A549 (cell line): ENCODE results near the gene CLDN7. TPM values are rescaled to one million over a fixed set of nuclear protein-coding genes. Genes with fewer than 3 reads are reported as not detected.

Experiments used
- ATAC-seq, 2 experiments: fragments of 200-7000 bp in 1 of 2; fragments of >200 bp in 1 of 2; cut with Nextera tagmentation in 1 of 2; cut with Tn5 transposase in 1 of 2; 3 replicates each; pipeline versions ENCODE4 v1.8.0 to v1.9.1; 2018 to 2020; ENCODE audit warnings: mild to moderate bottlenecking in 1 of 2, moderate library complexity in 1 of 2
- CTCF ChIA-PET: fragments of 300-600 bp; sonication (Branson Sonifier 250); formaldehyde crosslinking; extraction: SDS; loops from one replicate; lab custom pipeline; 2021; ENCODE audit warnings: antibody characterized with exemption, inconsistent platforms; lab: Yijun Ruan, JAX
- POLR2A ChIA-PET: fragments of 350-600 bp; formaldehyde crosslinking; extraction: SDS; loops from one replicate; lab custom pipeline; 2021; ENCODE audit warnings: antibody characterized with exemption, inconsistent platforms; lab: Yijun Ruan, JAX
- DNase-seq, 2 experiments: peaks; one replicate each; pipeline versions ENCODE4 v3.0.0 to v3.0.0-alpha.2; 2011 to 2016; ENCODE audit warnings: low read depth in 1 of 2, low spot score in 1 of 2
- FAIRE-seq: peaks from 2 replicates; lab custom pipeline; 2011; peaks lifted over from hg19 to GRCh38; lab: Jason Lieb, UNC
- H3K27ac ChIP-seq, 2 experiments: fragments of >200 bp; sonication (Bioruptor Twin); formaldehyde crosslinking; 3 replicates each; pipeline ENCODE4 v1.5.1; 2016 to 2017
- H3K4me1 ChIP-seq: fragments of >200 bp; sonication (Bioruptor Twin); formaldehyde crosslinking; 3 replicates; pipeline ENCODE4 v1.6.1; 2016
- H3K4me2 ChIP-seq: fragments of >200 bp; sonication (Bioruptor Twin); formaldehyde crosslinking; 3 replicates; pipeline ENCODE4 v1.6.1; 2016
- H3K4me3 ChIP-seq: fragments of >200 bp; sonication (Bioruptor Twin); formaldehyde crosslinking; 3 replicates; pipeline ENCODE4 v1.5.1; 2016
- H3K9me3 ChIP-seq: fragments of >200 bp; sonication (Bioruptor Twin); formaldehyde crosslinking; 3 replicates; pipeline ENCODE4 v1.6.1; 2016
- ATOH8 ChIP-seq: fragments of 250-450 bp; sonication (Bioruptor Pico); IDR thresholded peaks from 2 replicates; pipeline ENCODE4 v1.5.0; 2020; ENCODE audit warnings: low read depth, mild to moderate bottlenecking, moderate library complexity
- BHLHE40 ChIP-seq: IDR thresholded peaks from 2 replicates; pipeline ENCODE4 v1.6.1; 2012; ENCODE audit warnings: low read depth, low read length, inconsistent platforms
- CBX8 ChIP-seq: fragments of 200-600 bp; sonication (generic); IDR thresholded peaks from 2 replicates; pipeline ENCODE4 v1.6.1; 2016
- CEBPB ChIP-seq, 2 experiments: fragments of >200 bp in 1 of 2; sonication (Bioruptor Twin) in 1 of 2; formaldehyde crosslinking in 1 of 2; IDR thresholded peaks; 2 replicates each; pipeline ENCODE4 v1.6.1; 2012 to 2016
- CHD2 ChIP-seq: fragments of 150-350 bp; IDR thresholded peaks from 2 replicates; pipeline ENCODE4 v1.6.1; 2014; ENCODE audit warnings: low read length; ENCODE audit not compliant: partially characterized antibody
- EP300 ChIP-seq, 2 experiments: fragments of >200 bp; sonication (Bioruptor Twin); formaldehyde crosslinking; IDR thresholded peaks; 2 replicates in 1 of 2; 3 replicates in 1 of 2; pipeline ENCODE4 v1.6.1; 2016 to 2017
- ESRRA ChIP-seq: fragments of 150-350 bp; IDR thresholded peaks from 2 replicates; pipeline ENCODE4 v1.6.1; 2014; ENCODE audit warnings: mild to moderate bottlenecking, low read length, borderline replicate concordance
- FOSB ChIP-seq: fragments of 250-450 bp; sonication (Bioruptor Pico); IDR thresholded peaks from 2 replicates; pipeline ENCODE4 v1.5.0; 2020; ENCODE audit warnings: mild to moderate bottlenecking, moderate library complexity
- FOSL2 ChIP-seq, 2 experiments: fragments of 450-650 bp in 1 of 2; fragments of >200 bp in 1 of 2; sonication (Bioruptor Twin) in 1 of 2; formaldehyde crosslinking; IDR thresholded peaks; 2 replicates each; pipeline versions ENCODE4 v1.5.0 to v1.6.1; 2016 to 2020; ENCODE audit warnings: mild to moderate bottlenecking in 1 of 2, moderate library complexity in 1 of 2
- GATA3 ChIP-seq: IDR thresholded peaks from 2 replicates; pipeline ENCODE4 v1.6.1; 2012; ENCODE audit warnings: borderline replicate concordance
- HDAC2 ChIP-seq: fragments of 200-600 bp; sonication (generic); IDR thresholded peaks from 2 replicates; pipeline ENCODE4 v1.6.1; 2016
- HOXA7 ChIP-seq: fragments of 250-450 bp; sonication (Bioruptor Pico); IDR thresholded peaks from 2 replicates; pipeline ENCODE4 v1.5.0; 2020; ENCODE audit warnings: mild to moderate bottlenecking, moderate library complexity
- JUN ChIP-seq, 2 experiments: fragments of >200 bp; sonication (Bioruptor Twin); formaldehyde crosslinking; IDR thresholded peaks; 2 replicates in 1 of 2; 3 replicates in 1 of 2; pipeline ENCODE4 v1.6.1; 2016 to 2017
- JUNB ChIP-seq: fragments of >200 bp; sonication (Bioruptor Twin); formaldehyde crosslinking; IDR thresholded peaks from 2 replicates; pipeline ENCODE4 v1.6.1; 2016
- KDM5A ChIP-seq: fragments of 200-600 bp; sonication (generic); IDR thresholded peaks from 2 replicates; pipeline ENCODE4 v1.6.1; 2016; ENCODE audit warnings: antibody characterized with exemption, mild to moderate bottlenecking
- MAFK ChIP-seq: fragments of 450-650 bp; IDR thresholded peaks from 2 replicates; pipeline ENCODE4 v1.6.1; 2014; ENCODE audit not compliant: partially characterized antibody
- MAX ChIP-seq: IDR thresholded peaks from 2 replicates; pipeline ENCODE4 v1.6.1; 2012
- MAZ ChIP-seq: fragments of 150-350 bp; IDR thresholded peaks from 2 replicates; pipeline ENCODE4 v1.6.1; 2014; ENCODE audit warnings: antibody characterized with exemption, low read depth, low read length, borderline replicate concordance
- NFE2L2 ChIP-seq: fragments of 150-350 bp; conservative IDR thresholded peaks from 2 replicates; pipeline ENCODE4 v1.6.1; 2014; ENCODE audit warnings: low read length
- PBX3 ChIP-seq: IDR thresholded peaks from 2 replicates; pipeline ENCODE4 v1.6.1; 2012
- PHF8 ChIP-seq: fragments of 200-600 bp; sonication (generic); IDR thresholded peaks from 2 replicates; pipeline ENCODE4 v1.6.1; 2016; ENCODE audit warnings: low read depth, mild to moderate bottlenecking, antibody characterized with exemption, moderate library complexity, borderline replicate concordance
- POLR2A ChIP-seq: IDR thresholded peaks from 2 replicates; pipeline ENCODE4 v1.6.1; 2012; ENCODE audit warnings: mild to moderate bottlenecking, low read length
- POLR2AphosphoS2 ChIP-seq: conservative IDR thresholded peaks from 2 replicates; pipeline ENCODE4 v1.6.1; 2012; ENCODE audit warnings: low read length, improper control_type of control experiment, inconsistent platforms
- REST ChIP-seq: fragments of 200-600 bp; sonication (generic); IDR thresholded peaks from 2 replicates; pipeline ENCODE4 v1.6.1; 2016; ENCODE audit warnings: antibody characterized with exemption, mild to moderate bottlenecking, moderate library complexity
- SMC3 ChIP-seq: fragments of >200 bp; sonication (Bioruptor Twin); formaldehyde crosslinking; IDR thresholded peaks from 3 replicates; pipeline ENCODE4 v1.6.1; 2018; ENCODE audit warnings: inconsistent platforms
- SREBF2 ChIP-seq: fragments of 450-650 bp; IDR thresholded peaks from 2 replicates; pipeline ENCODE4 v1.6.1; 2014; ENCODE audit warnings: mild to moderate bottlenecking, moderate library complexity
- TP53 ChIP-seq: fragments of 250-450 bp; sonication (Bioruptor Pico); IDR thresholded peaks from 2 replicates; pipeline ENCODE4 v1.5.0; 2021; ENCODE audit warnings: mild to moderate bottlenecking, moderate library complexity
- ZFP36 ChIP-seq: fragments of 450-650 bp; IDR thresholded peaks from 2 replicates; pipeline ENCODE4 v1.6.1; 2014; ENCODE audit warnings: borderline replicate concordance; ENCODE audit not compliant: partially characterized antibody
- WGBS: methylation state at CpG from one replicate; pipeline ENCODE4 v1.1.6; 2017; ENCODE audit errors: missing lambda C conversion rate; 5-methylcytosine and 5-hydroxymethylcytosine counted together
- polyA plus RNA-seq, 4 experiments: library from polyadenylated mRNA; depleted of rRNA in 3 of 4; stranded (reverse); fragments of >200 nt; fragmentation: RNase III in 1 of 4; extraction: RNeasy Plus Mini Kit Qiagen cat#74134 plus additional on column Dnase treatment in 1 of 4; gene quantifications; 2 replicates in 3 of 4; 3 replicates in 1 of 4; pipeline ENCODE4 v1.2.3, GENCODE V29; 2011 to 2017
- TF ChIP-seq, protein P1 (sequence below): IDR thresholded peaks from 2 replicates; pipeline ENCODE4 v1.6.1; 2012; ENCODE audit warnings: low read depth, borderline replicate concordance
- TF ChIP-seq, protein P2 (sequence below): fragments of >200 bp; sonication (Bioruptor Twin); formaldehyde crosslinking; IDR thresholded peaks from 2 replicates; pipeline ENCODE4 v1.6.1; 2016
- TF ChIP-seq, protein P3 (sequence below): fragments of 250-450 bp; sonication (Bioruptor Pico); IDR thresholded peaks from 2 replicates; pipeline ENCODE4 v1.5.0; 2021; ENCODE audit warnings: mild to moderate bottlenecking, moderate library complexity, borderline replicate concordance

CLDN7 gene
- polyA plus RNA-seq, 2 of the 4 experiments (the other 2 are of a cell fraction), result 0.97 to 4.2 TPM

GRCh38 chr17:7242717-7243452 is 19.4 kb downstream of the CLDN7 start:
- peak; percentile 96 for FAIRE-seq
- TF ChIP-seq SREBF2 (no peak), TP53 (no peak; the same call in 1 of the 2 replicates), MAX (peak; percentile 95), NFE2L2 (no peak), ESRRA (0 out of 2 replicates have a peak, but pooled peaks have one; percentile 21), JUNB (no peak), FOSB (peak; percentile 39; the same call in 1 of the 2 replicates), KDM5A (peak; percentile 74), EP300 (IDR thresholded peaks at IDR 0.05) (0 out of 5 replicates have a peak, but pooled peaks of 1 of the 2 experiments have one; percentile 29), SMC3 (peak; percentile 29; the same call in 2 of the 3 replicates), ZFP36 (peak; percentile 24), BHLHE40 (peak; percentile 62), MAFK (peak; percentile 71), ATOH8 (CRISPR knock-in tag) (0 out of 2 replicates have a peak, but pooled peaks have one; percentile 1), CHD2 (peak; percentile 84), CBX8 (no peak), POLR2A (0 out of 2 replicates have a peak, but pooled peaks have one; percentile 20), FOSL2 (IDR thresholded peaks at IDR 0.05) (no peak), FOSL2 (CRISPR knock-in tag; IDR thresholded peaks at IDR 0.05) (peak; percentile 42), CEBPB (IDR thresholded peaks at IDR 0.05) (peak in 1 of 2 experiments; percentile 26; a peak in 1 of 4 replicates), PHF8 (0 out of 2 replicates have a peak, but pooled peaks have one; percentile 19), JUN (IDR thresholded peaks at IDR 0.05) (peak; percentile 92 to 96), MAZ (peak; percentile 92; the same call in 1 of the 2 replicates), REST (peak; percentile 39; the same call in 1 of the 2 replicates), HOXA7 (CRISPR knock-in tag) (peak; percentile 13; the same call in 1 of the 2 replicates), GATA3 (peak; percentile 57; the same call in 1 of the 2 replicates), PBX3 (peak; percentile 99), POLR2AphosphoS2 (peak; percentile 65; the same call in 1 of the 2 replicates), HDAC2 (0 out of 2 replicates have a peak, but pooled peaks have one; percentile 17)
- TF ChIP-seq, protein P1, sequence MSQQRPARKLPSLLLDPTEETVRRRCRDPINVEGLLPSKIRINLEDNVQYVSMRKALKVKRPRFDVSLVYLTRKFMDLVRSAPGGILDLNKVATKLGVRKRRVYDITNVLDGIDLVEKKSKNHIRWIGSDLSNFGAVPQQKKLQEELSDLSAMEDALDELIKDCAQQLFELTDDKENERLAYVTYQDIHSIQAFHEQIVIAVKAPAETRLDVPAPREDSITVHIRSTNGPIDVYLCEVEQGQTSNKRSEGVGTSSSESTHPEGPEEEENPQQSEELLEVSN, result peak; percentile 70
- TF ChIP-seq, protein P2, sequence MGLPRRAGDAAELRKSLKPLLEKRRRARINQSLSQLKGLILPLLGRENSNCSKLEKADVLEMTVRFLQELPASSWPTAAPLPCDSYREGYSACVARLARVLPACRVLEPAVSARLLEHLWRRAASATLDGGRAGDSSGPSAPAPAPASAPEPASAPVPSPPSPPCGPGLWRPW, result no peak
- TF ChIP-seq, protein P3, sequence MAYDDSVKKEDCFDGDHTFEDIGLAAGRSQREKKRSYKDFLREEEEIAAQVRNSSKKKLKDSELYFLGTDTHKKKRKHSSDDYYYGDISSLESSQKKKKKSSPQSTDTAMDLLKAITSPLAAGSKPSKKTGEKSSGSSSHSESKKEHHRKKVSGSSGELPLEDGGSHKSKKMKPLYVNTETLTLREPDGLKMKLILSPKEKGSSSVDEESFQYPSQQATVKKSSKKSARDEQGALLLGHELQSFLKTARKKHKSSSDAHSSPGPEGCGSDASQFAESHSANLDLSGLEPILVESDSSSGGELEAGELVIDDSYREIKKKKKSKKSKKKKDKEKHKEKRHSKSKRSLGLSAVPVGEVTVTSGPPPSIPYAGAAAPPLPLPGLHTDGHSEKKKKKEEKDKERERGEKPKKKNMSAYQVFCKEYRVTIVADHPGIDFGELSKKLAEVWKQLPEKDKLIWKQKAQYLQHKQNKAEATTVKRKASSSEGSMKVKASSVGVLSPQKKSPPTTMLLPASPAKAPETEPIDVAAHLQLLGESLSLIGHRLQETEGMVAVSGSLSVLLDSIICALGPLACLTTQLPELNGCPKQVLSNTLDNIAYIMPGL (CRISPR knock-in tag), result no peak

More at GRCh38 chr17:7242717-7243452, 19.4 kb downstream of the CLDN7 start:
- Histone ChIP-seq H3K4me1 (peaks cover 22% of the 10 kb centered on the region), H3K4me2 (peak overlapping the region; percentile 97), H3K9me3 (no peaks in the 10 kb centered on the region), H3K27ac (peak overlapping the region; percentile 96 to 99), H3K4me3 (peak overlapping the region; percentile 86)
- POLR2A ChIA-PET, result interaction anchor here (1.0 to 2.9 kb wide), 6 partner anchors 8 to 207 kb away, joined by 3 to 15 read pairs (median 5); partner anchors contain the start of genes ACADVL, CTDNEP1, DLG4 and DVL2
- ATAC-seq, result peak; percentile 37 to 56; a peak in 5 of 6 replicates
- CTCF ChIA-PET, result interaction anchor here (1.0 to 17.3 kb wide), 8 partner anchors 9 to 197 kb away, joined by 3 to 169 read pairs (median 6); partner anchors contain the start of genes ACADVL, CTDNEP1, DLG4 and ELP5
- 3% methylated on average over 48 of the region's 49 CpGs for WGBS
- DNase-seq, result peak; percentile 96 to 99
